HepG2 (cell line): ENCODE measurements around the gene BMERB1. TPM values are rescaled to one million over a fixed set of nuclear protein-coding genes. Genes with fewer than 3 reads are reported as not detected.

ENCODE experiments used
- DNMT1 ChIP-seq: sonication (generic); formaldehyde crosslinking; IDR thresholded peaks from 2 replicates; pipeline ENCODE4 v1.5.1; 2020; ENCODE audit warnings: mild to moderate bottlenecking, missing genetic modification reagents
- ETV6 ChIP-seq: sonication (generic); formaldehyde crosslinking; conservative IDR thresholded peaks from 2 replicates; pipeline ENCODE4 v1.4.0; 2020; ENCODE audit warnings: missing genetic modification reagents
- HNRNPLL ChIP-seq: fragments of 200-400 bp; formaldehyde crosslinking; IDR thresholded peaks from 2 replicates; pipeline ENCODE4 v1.6.1; 2017; ENCODE audit warnings: mild to moderate bottlenecking, low read depth, low read length; ENCODE audit not compliant: poor library complexity, severe bottlenecking
- MXD4 ChIP-seq: IDR thresholded peaks from 2 replicates; pipeline ENCODE4 v1.6.1; 2016; ENCODE audit warnings: mild to moderate bottlenecking, missing biosample characterization, missing genetic modification reagents
- RFXANK ChIP-seq: IDR thresholded peaks from 2 replicates; pipeline ENCODE4 v1.6.1; 2016
- TMF1 ChIP-seq: sonication (generic); formaldehyde crosslinking; IDR thresholded peaks from 2 replicates; pipeline ENCODE4 v1.8.1; 2022; ENCODE audit warnings: low read depth, missing genetic modification reagents
- ZNF430 ChIP-seq: sonication (generic); formaldehyde crosslinking; IDR thresholded peaks from 2 replicates; pipeline ENCODE4 v1.9.0; 2021; ENCODE audit warnings: mild to moderate bottlenecking, missing genetic modification reagents
- ZNF605 ChIP-seq: sonication (generic); formaldehyde crosslinking; IDR thresholded peaks from 2 replicates; pipeline ENCODE4 v1.8.0; 2022; ENCODE audit warnings: mild to moderate bottlenecking, missing genetic modification reagents
- ZNF616 ChIP-seq: sonication (generic); formaldehyde crosslinking; IDR thresholded peaks from 2 replicates; pipeline ENCODE4 v1.5.0; 2020; ENCODE audit warnings: low read depth, mild to moderate bottlenecking, missing genetic modification reagents
- ZNF777 ChIP-seq: sonication (generic); formaldehyde crosslinking; IDR thresholded peaks from 2 replicates; pipeline ENCODE4 v1.4.0; 2020; ENCODE audit warnings: missing genetic modification reagents
- ZSCAN25 ChIP-seq: sonication (generic); formaldehyde crosslinking; IDR thresholded peaks from 2 replicates; pipeline ENCODE4 v1.8.0; 2022; ENCODE audit warnings: mild to moderate bottlenecking, missing genetic modification reagents
- ZZZ3 ChIP-seq: sonication (generic); formaldehyde crosslinking; IDR thresholded peaks from 2 replicates; pipeline ENCODE4 v1.4.0; 2020; ENCODE audit warnings: missing genetic modification reagents, mild to moderate bottlenecking, borderline replicate concordance
- polyA plus RNA-seq, 8 experiments: library from polyadenylated mRNA; depleted of rRNA in 3 of 8; stranded (reverse) in 7 of 8; unstranded in 1 of 8; fragments of >200 nt; fragmentation: Illumina TruSeq in 4 of 8; extraction: Trizol in 4 of 8; gene quantifications; 2 replicates each; pipeline versions ENCODE4 v1.2.1 to v1.2.3, GENCODE V29; 2011 to 2016; ENCODE audit warnings: low read depth in 4 of 8, missing spikeins in 1 of 8, mixed read lengths in 1 of 8; ENCODE audit not compliant: insufficient read depth in 1 of 8
- total RNA-seq, 5 experiments: library from RNA; depleted of rRNA; stranded (reverse); fragments of >200 nt; fragmentation: Illumina TruSeq; extraction: Trizol; gene quantifications; 2 replicates each; pipeline ENCODE4 v1.2.3, GENCODE V29; 2016; ENCODE audit warnings: low read depth in 1 of 5
- TF ChIP-seq, protein P1 (sequence below): IDR thresholded peaks from 2 replicates; pipeline ENCODE4 v1.6.1; 2016; ENCODE audit warnings: missing compliant biosample characterization, missing genetic modification reagents, borderline replicate concordance
- TF ChIP-seq, protein P2 (sequence below): sonication (generic); formaldehyde crosslinking; IDR thresholded peaks from 2 replicates; pipeline ENCODE4 v1.4.0; 2020; ENCODE audit warnings: missing genetic modification reagents

BMERB1 gene
- total and polyA plus RNA-seq, 2 of the 13 experiments (the other 11 are each of a cell fraction or from before 2014, with no cell fraction given), result 1.4 TPM

DNA sequence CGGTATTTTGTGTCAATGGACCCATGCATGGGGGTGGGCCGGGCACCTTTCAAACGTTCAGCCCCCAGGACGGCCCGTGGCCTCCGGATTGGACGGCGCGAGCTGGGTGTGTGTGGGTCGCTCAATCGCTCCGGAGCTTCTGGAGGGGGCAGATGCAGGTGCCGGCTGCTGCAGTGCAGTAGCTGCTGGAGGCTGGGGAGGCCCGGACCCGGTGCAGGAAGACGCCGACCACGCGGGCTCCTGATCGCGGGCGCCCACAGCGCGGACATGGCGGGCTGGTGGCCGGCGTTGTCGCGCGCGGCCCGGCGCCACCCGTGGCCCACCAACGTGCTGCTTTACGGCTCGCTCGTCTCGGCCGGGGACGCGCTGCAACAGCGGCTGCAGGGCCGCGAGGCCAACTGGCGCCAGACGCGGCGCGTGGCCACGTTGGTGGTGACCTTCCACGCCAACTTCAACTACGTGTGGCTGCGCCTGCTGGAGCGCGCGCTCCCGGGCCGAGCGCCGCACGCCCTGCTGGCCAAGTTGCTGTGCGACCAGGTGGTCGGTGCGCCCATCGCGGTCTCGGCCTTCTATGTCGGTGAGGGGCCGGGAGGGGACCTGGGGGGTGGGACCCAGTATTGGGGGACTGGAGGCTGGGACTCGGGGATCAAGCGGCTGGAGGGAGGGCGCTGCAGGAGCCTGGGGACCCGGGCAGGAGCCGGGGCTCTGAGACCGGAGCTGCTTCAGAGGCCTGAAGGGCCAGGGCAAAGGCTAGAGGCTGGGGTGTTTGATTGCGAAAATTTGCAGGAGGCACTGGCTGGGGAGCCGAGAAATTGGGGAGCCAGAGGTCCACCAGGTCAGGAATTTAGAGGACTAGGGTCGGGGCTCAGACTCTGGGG is 38.5 kb upstream of the BMERB1 start, which contains the start of gene MPV17L (continued):
- TF ChIP-seq, protein P1, sequence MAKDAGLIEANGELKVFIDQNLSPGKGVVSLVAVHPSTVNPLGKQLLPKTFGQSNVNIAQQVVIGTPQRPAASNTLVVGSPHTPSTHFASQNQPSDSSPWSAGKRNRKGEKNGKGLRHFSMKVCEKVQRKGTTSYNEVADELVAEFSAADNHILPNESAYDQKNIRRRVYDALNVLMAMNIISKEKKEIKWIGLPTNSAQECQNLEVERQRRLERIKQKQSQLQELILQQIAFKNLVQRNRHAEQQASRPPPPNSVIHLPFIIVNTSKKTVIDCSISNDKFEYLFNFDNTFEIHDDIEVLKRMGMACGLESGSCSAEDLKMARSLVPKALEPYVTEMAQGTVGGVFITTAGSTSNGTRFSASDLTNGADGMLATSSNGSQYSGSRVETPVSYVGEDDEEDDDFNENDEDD (CRISPR knock-in tag), result peak; percentile 59; the same call in 1 of the 2 replicates
- TF ChIP-seq, protein P2, sequence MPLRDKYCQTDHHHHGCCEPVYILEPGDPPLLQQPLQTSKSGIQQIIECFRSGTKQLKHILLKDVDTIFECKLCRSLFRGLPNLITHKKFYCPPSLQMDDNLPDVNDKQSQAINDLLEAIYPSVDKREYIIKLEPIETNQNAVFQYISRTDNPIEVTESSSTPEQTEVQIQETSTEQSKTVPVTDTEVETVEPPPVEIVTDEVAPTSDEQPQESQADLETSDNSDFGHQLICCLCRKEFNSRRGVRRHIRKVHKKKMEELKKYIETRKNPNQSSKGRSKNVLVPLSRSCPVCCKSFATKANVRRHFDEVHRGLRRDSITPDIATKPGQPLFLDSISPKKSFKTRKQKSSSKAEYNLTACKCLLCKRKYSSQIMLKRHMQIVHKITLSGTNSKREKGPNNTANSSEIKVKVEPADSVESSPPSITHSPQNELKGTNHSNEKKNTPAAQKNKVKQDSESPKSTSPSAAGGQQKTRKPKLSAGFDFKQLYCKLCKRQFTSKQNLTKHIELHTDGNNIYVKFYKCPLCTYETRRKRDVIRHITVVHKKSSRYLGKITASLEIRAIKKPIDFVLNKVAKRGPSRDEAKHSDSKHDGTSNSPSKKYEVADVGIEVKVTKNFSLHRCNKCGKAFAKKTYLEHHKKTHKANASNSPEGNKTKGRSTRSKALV (CRISPR knock-in tag), result peak; percentile 66; the same call in 1 of the 2 replicates
- peak; percentile 89 for TF ChIP-seq ETV6 (CRISPR knock-in tag)
- TF ChIP-seq HNRNPLL, result peak; percentile 59
- peak; percentile 80; the same call in 1 of the 2 replicates for TF ChIP-seq ZNF430 (CRISPR knock-in tag)
- peak; percentile 79; the same call in 1 of the 2 replicates for TF ChIP-seq ZZZ3
- TF ChIP-seq RFXANK (CRISPR knock-in tag), result 0 out of 2 replicates have a peak, but pooled peaks have one; percentile 52
- TF ChIP-seq MXD4 (CRISPR knock-in tag), result peak; percentile 89
- peak; percentile 50; the same call in 1 of the 2 replicates for TF ChIP-seq ZNF605
- peak; percentile 62 for TF ChIP-seq ZSCAN25 (CRISPR knock-in tag)
- TF ChIP-seq ZNF777, result peak; percentile 86
- TF ChIP-seq TMF1 (CRISPR knock-in tag), result peak; percentile 85; the same call in 1 of the 2 replicates
- TF ChIP-seq ZNF616 (CRISPR knock-in tag), result peak; percentile 53; the same call in 1 of the 2 replicates
- TF ChIP-seq DNMT1 (CRISPR knock-in tag), result peak; percentile 77; the same call in 1 of the 2 replicates
- TF ChIP-seq, all 625 proteins: peak for 308; not testable (repeated sequence) for 317
